Kidney (tissue), 14 donors: ENCODE results near the gene RHOV. TPM values are rescaled to one million over a fixed set of nuclear protein-coding genes. Genes with fewer than 3 reads are reported as not detected.

Experiments used
- DNase-seq, 5 donors: peaks; one replicate each; pipeline ENCODE4 v3.0.0-alpha.2; 2013 to 2020
- FAIRE-seq: peaks from 2 replicates; lab custom pipeline; 2012; peaks lifted over from hg19 to GRCh38; lab: Jason Lieb, UNC
- H3K27ac ChIP-seq, 2 donors: one replicate each; pipeline ENCODE4 v1.7.0; 2013; ENCODE audit warnings: low read depth in 2 of 2, low read length in 2 of 2, inconsistent platforms in 1 of 2
- H3K27me3 ChIP-seq: one replicate; pipeline ENCODE4 v1.7.1; 2013; ENCODE audit warnings: low read length, inconsistent platforms; ENCODE audit not compliant: control insufficient read depth, insufficient read depth
- H3K36me3 ChIP-seq, 3 donors: one replicate each; pipeline versions ENCODE4 v1.7.0 to v1.7.1; 2013; ENCODE audit warnings: low read length in 3 of 3, control low read depth in 1 of 3, inconsistent platforms in 1 of 3; ENCODE audit not compliant: insufficient read depth in 3 of 3, control insufficient read depth in 2 of 3
- H3K4me1 ChIP-seq, 3 donors: one replicate each; pipeline versions ENCODE4 v1.7.0 to v1.7.1; 2013; ENCODE audit warnings: low read length in 3 of 3, inconsistent platforms in 1 of 3, low read depth in 1 of 3; ENCODE audit not compliant: control insufficient read depth in 2 of 3, insufficient read depth in 2 of 3
- H3K4me3 ChIP-seq, 3 donors: one replicate each; pipeline versions ENCODE4 v1.7.0 to v1.8.1; 2013; ENCODE audit warnings: low read length in 3 of 3, control low read depth in 1 of 3, inconsistent platforms in 1 of 3
- H3K9ac ChIP-seq, 3 donors: one replicate each; pipeline versions ENCODE4 v1.7.0 to v1.7.1; 2013; ENCODE audit warnings: low read length in 3 of 3, control low read depth in 1 of 3, inconsistent platforms in 1 of 3
- H3K9me3 ChIP-seq, 3 donors: one replicate each; pipeline versions ENCODE4 v1.7.0 to v1.7.1; 2013; ENCODE audit warnings: low read length in 3 of 3, control low read depth in 1 of 3, inconsistent platforms in 1 of 3; ENCODE audit not compliant: control insufficient read depth in 2 of 3, insufficient read depth in 1 of 3
- intact Hi-C: fragments of 100-400 bp; cut with DNase I; formaldehyde crosslinking; loops from one replicate; pipeline ENCODE4 v1.11.1; 2022
- polyA plus RNA-seq: library from polyadenylated mRNA; stranded (reverse); fragments of 350-450 nt; fragmentation: Illumina TruSeq; extraction: RNeasy Lipid Tissue Mini Kit (QIAGEN cat#74804); gene quantifications from one replicate; pipeline ENCODE4 v1.2.3, GENCODE V29; 2014; ENCODE audit warnings: low read depth, low replicate concordance; ENCODE audit not compliant: insufficient read depth
- total RNA-seq: library from RNA; stranded (reverse); fragmentation: NEBNext Ultra II Directional; extraction: Animal tissue kit (Norgen Biotek cat#: 25700); gene quantifications from one replicate; pipeline ENCODE4 v1.2.1, GENCODE V29; 2021
- TF ChIP-seq, protein P1 (sequence below): IDR thresholded peaks from 3 replicates; pipeline ENCODE4 v1.5.1; 2012; ENCODE audit warnings: mild to moderate bottlenecking, moderate library complexity, borderline replicate concordance; ENCODE audit not compliant: insufficient read depth; ENCODE audit errors: extremely low read depth
- donor health status: control.
- donor health status: control.
- donor health status: control.
- donor health status: control.
- donor health status: control.
- donor health status: DM: yes; HTN: yes; CAD: no.
- donor health status: Normal renal cell carcinoma (clear cell type).

Gene RHOV
- total and polyA plus RNA-seq, 2 donors from 2014 or later = 3.0 to 4.6 TPM

DNA sequence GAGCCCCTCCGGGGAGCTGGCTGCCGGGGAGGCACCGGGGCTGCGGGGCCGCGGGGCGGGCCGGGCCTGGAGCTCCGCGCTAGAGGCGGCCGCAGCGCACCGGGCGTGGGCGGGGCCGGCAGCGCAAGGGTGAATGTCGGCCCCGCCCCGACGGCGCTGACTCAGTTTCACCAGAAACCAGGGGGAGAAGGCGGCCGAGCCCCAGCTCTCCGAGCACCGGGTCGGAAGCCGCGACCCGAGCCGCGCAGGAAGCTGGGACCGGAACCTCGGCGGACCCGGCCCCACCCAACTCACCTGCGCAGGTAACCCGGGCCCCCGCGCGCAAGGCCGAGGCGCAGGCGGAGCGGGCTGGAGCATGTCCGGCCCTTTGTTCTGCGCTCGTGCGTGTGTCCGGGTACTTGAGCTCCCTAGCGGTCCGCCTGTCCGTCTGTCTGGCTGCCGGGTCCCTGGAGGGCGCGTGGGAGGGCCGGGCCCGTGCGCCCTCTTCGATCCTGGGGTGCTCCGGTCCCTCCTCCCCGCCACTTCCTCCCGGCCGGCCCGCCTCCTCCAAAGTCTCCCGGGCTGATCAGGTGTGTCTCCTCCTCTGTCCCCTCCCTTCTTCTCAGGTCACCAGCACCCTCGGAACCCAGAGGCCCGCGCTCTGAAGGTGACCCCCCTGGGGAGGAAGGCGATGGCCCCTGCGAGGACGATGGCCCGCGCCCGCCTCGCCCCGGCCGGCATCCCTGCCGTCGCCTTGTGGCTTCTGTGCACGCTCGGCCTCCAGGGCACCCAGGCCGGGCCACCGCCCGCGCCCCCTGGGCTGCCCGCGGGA is 29.9 kb downstream of the RHOV start, which contains the start of gene SPINT1:
TSS of gene SPINT1 (plus strand) at position 164 of the 811 bp plus-strand sequence. CDS start at position 671, 507 bp downstream.
- Histone ChIP-seq H3K27ac (peak within 1 kb of the TSS; percentile 73 to 88), H3K27me3 (no peaks in the 10 kb centered on the region), H3K4me3 (peak within 1 kb of the TSS; percentile 61 to 67 (median 65)), H3K4me1 (peaks cover 2 to 32% (median 26%) of the 10 kb centered on the region in 3 donors), H3K36me3 (peaks cover 0 to 4% (median 0%) of the 10 kb centered on the region in 3 donors), H3K9me3 (no peaks in the 10 kb centered on the region), H3K9ac (peak within 1 kb of the TSS; percentile 39 to 73 (median 71))
- FAIRE-seq (no peak), DNase-seq (peak; percentile 49 to 88 (median 69))
- intact Hi-C loops = no loop called here
- TF ChIP-seq, protein P1, sequence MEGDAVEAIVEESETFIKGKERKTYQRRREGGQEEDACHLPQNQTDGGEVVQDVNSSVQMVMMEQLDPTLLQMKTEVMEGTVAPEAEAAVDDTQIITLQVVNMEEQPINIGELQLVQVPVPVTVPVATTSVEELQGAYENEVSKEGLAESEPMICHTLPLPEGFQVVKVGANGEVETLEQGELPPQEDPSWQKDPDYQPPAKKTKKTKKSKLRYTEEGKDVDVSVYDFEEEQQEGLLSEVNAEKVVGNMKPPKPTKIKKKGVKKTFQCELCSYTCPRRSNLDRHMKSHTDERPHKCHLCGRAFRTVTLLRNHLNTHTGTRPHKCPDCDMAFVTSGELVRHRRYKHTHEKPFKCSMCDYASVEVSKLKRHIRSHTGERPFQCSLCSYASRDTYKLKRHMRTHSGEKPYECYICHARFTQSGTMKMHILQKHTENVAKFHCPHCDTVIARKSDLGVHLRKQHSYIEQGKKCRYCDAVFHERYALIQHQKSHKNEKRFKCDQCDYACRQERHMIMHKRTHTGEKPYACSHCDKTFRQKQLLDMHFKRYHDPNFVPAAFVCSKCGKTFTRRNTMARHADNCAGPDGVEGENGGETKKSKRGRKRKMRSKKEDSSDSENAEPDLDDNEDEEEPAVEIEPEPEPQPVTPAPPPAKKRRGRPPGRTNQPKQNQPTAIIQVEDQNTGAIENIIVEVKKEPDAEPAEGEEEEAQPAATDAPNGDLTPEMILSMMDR = no peak

DNA sequence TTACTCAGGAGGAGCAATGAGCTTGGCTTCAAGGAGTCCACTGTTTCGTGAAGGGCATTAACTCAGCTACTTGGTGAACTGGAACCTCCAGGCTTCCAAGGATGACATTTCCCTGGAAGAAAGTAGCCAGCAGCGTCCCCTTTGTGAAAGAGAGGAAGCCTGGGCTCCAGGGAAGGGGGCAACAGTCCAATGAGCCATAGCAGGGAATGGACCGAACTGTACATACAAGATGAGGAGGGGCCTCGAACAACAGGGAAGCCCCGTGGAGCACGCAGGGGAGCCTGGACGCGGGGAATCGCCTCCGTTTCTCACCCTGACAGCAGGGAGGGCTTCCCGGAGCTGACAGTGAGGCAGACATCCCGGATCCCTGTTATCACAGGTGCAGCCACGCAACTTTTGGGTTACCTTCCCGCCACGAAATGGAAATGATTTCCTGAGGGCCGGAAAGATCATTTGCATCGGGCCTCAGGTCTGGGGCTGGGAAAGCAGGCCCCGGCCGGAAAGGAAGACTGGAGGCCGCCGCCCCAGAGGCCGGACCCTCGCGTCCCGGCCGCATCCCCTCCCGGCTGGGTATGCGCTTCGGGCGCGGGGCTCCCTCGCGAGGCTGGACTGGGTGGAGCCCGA is 30.7 kb downstream of the RHOV start:
- Histone ChIP-seq H3K27me3 (no peaks in the 10 kb centered on the region), H3K36me3 (peaks cover 0 to 4% (median 0%) of the 10 kb centered on the region in 3 donors), H3K9me3 (no peaks in the 10 kb centered on the region), H3K4me1 (peaks cover 2 to 32% (median 26%) of the 10 kb centered on the region in 3 donors), H3K4me3 (peak overlapping the region; percentile 51 to 67 (median 61)), H3K9ac (peak overlapping the region; percentile 26 to 73 (median 54)), H3K27ac (peak overlapping the region; percentile 33 to 88)
- TF ChIP-seq, protein P1 = no peak
- intact Hi-C loops = no loop called here
- DNase-seq = peak in 3 of 5 donors; percentile 35 to 54 (median 53)
- FAIRE-seq = no peak

DNA sequence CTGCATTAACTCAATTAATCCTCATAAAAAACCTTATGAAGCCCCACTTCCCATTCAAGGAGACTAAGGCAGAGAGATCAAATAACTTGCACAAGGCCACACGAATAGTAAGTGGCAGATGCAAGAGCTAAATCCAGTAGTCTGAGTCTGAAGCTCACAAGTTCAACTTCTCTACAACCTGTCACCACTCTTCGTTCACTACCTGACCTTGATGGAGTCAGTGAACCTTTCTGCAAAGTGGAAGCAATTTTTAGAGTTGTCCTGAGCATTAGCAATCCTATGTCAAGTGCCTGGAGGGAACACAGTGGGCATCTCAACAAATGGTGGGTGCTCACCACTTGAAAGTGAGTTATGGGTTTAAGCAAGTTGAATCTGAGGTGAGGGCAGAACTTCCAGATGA is 32.3 kb downstream of the RHOV start:
- Histone ChIP-seq H3K36me3 (peaks cover 0 to 4% (median 0%) of the 10 kb centered on the region in 3 donors), H3K27ac (no peak overlapping the region), H3K27me3 (no peaks in the 10 kb centered on the region), H3K4me1 (peaks cover 0 to 23% (median 13%) of the 10 kb centered on the region in 3 donors), H3K9me3 (no peaks in the 10 kb centered on the region), H3K4me3 (no peak overlapping the region), H3K9ac (no peak overlapping the region)
- DNase-seq = no peak
- intact Hi-C loops = no loop called here
- TF ChIP-seq, protein P1 = no peak
- FAIRE-seq = no peak
